Tibial artery (tissue), 4 donors: ENCODE measurements around the gene RHBDD1.

Source experiments
- DNase-seq, 2 donors: peaks; one replicate each; pipeline ENCODE4 v3.0.0-alpha.2; 2019
- H3K27ac ChIP-seq, 2 donors: fragments of 200-600 bp; sonication (generic) in 1 of 2; 1 replicate in 1 of 2; 2 replicates in 1 of 2; pipeline ENCODE4 v1.5.1; 2018 to 2019; ENCODE audit warnings: mild to moderate bottlenecking in 1 of 2
- H3K27me3 ChIP-seq, 2 donors: fragments of 200-600 bp; sonication (generic) in 1 of 2; one replicate each; pipeline versions ENCODE4 v1.5.1 to v1.6.0; 2016 to 2019
- H3K36me3 ChIP-seq, 3 donors: fragments of 200-600 bp; sonication (generic) in 2 of 3; one replicate each; pipeline ENCODE4 v1.5.1; 2016 to 2019; ENCODE audit warnings: mild to moderate bottlenecking in 2 of 3
- H3K4me1 ChIP-seq, 4 donors: fragments of 200-600 bp; sonication (generic) in 2 of 4; 1 replicate in 3 of 4; 2 replicates in 1 of 4; pipeline ENCODE4 v1.5.1; 2016 to 2019
- H3K4me3 ChIP-seq, 2 donors: fragments of 200-600 bp; sonication (generic) in 1 of 2; 1 replicate in 1 of 2; 2 replicates in 1 of 2; pipeline ENCODE4 v1.5.1; 2018 to 2019; ENCODE audit warnings: mild to moderate bottlenecking in 2 of 2
- H3K9me3 ChIP-seq, 3 donors: fragments of 200-600 bp; sonication (generic) in 1 of 3; one replicate each; pipeline ENCODE4 v1.5.1; 2016 to 2019
- CTCF ChIP-seq, 2 experiments: fragments of 200-600 bp in 1 of 2; fragments of 450-650 bp in 1 of 2; IDR thresholded peaks; one replicate each; pipeline ENCODE4 v1.5.1; 2017 to 2019; ENCODE audit warnings: antibody characterized with exemption in 2 of 2, mild to moderate bottlenecking in 1 of 2, moderate library complexity in 1 of 2
- intact Hi-C: fragments of 100-400 bp; cut with DNase I; formaldehyde crosslinking; loops from one replicate; pipeline ENCODE4 v1.15.0; 2023; ENCODE audit warnings: low total_unique reads

RHBDD1 gene

DNA sequence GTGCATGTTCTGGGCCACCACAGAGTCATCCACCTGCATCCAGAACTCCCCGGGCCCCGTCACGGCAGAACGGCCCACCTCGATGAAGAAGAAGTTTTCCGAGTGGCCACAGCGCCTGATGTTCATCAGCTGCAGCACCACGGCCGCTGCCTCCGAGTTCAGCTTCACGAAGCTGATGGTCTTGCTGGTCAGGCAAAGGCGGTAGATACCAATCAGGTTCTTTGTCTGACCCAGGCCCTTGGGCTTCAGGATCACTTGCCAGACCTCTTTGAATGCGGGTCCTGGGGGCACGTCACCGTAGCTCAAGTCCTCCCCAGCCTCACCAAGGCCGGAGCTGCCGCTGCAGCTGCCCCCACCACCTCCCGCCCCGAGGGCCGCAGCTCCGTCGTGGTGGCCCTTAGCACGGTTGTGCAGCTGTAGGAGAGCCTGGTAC lies 37.8 kb upstream of the RHBDD1 start:
- Histone ChIP-seq H3K27ac (peak overlapping the region; percentile 88 to 97), H3K9me3 (no peaks in the 10 kb centered on the region), H3K4me3 (peak overlapping the region; percentile 85 to 92), H3K4me1 (peaks cover 0 to 71% (median 48%) of the 10 kb centered on the region in 4 donors), H3K36me3 (peaks cover 0 to 28% (median 19%) of the 10 kb centered on the region in 3 donors), H3K27me3 (no peaks in the 10 kb centered on the region)
- TF ChIP-seq CTCF (IDR thresholded peaks at IDR 0.05): no peak
- no peak for DNase-seq
- intact Hi-C loops: loop anchor here (10.0 kb wide), 1 partner anchor 323 kb away; no protein-coding TSS in a partner anchor

- H3K27me3 ChIP-seq: no peaks in the 10 kb centered on the region
- intact Hi-C loops: loop anchor here (10.0 kb wide), 1 partner anchor 324 kb away; no protein-coding TSS in a partner anchor
- no peaks in the 10 kb centered on the region for H3K9me3 ChIP-seq
- TF ChIP-seq CTCF (IDR thresholded peaks at IDR 0.05): no peak
- peaks cover 0 to 65% (median 48%) of the 10 kb centered on the region in 4 donors for H3K4me1 ChIP-seq
- peak overlapping the region; percentile 88 to 97 for H3K27ac ChIP-seq
- H3K36me3 ChIP-seq: peaks cover 0 to 28% (median 19%) of the 10 kb centered on the region in 3 donors
- H3K4me3 ChIP-seq: peak overlapping the region; percentile 85 to 92
- DNase-seq: peak; percentile 40 to 72
These were observed 37.2 kb upstream of the RHBDD1 start for GRCh38 chr2:226798422-226799210.

GRCh38 chr2:226799211-226799975 lies 36.5 kb upstream of the RHBDD1 start, which contains the start of gene IRS1:
IRS1 (minus strand) TSS chr2:226799820; CDS start chr2:226798738, 1,082 bp downstream.
- Histone ChIP-seq H3K9me3 (no peaks in the 10 kb centered on the region), H3K4me1 (peaks cover 0 to 60% (median 45%) of the 10 kb centered on the region in 4 donors), H3K36me3 (peaks cover 0 to 28% (median 19%) of the 10 kb centered on the region in 3 donors), H3K27ac (peak within 1 kb of the TSS; percentile 88 to 97), H3K4me3 (peak within 1 kb of the TSS; percentile 85 to 92), H3K27me3 (no peaks in the 10 kb centered on the region)
- DNase-seq: peak; percentile 71 to 89
- intact Hi-C loops: loop anchor here (10.0 kb wide), 1 partner anchor 325 kb away; no protein-coding TSS in a partner anchor
- TF ChIP-seq CTCF (IDR thresholded peaks at IDR 0.05): peak in 1 of 2 experiments; percentile 29

DNA sequence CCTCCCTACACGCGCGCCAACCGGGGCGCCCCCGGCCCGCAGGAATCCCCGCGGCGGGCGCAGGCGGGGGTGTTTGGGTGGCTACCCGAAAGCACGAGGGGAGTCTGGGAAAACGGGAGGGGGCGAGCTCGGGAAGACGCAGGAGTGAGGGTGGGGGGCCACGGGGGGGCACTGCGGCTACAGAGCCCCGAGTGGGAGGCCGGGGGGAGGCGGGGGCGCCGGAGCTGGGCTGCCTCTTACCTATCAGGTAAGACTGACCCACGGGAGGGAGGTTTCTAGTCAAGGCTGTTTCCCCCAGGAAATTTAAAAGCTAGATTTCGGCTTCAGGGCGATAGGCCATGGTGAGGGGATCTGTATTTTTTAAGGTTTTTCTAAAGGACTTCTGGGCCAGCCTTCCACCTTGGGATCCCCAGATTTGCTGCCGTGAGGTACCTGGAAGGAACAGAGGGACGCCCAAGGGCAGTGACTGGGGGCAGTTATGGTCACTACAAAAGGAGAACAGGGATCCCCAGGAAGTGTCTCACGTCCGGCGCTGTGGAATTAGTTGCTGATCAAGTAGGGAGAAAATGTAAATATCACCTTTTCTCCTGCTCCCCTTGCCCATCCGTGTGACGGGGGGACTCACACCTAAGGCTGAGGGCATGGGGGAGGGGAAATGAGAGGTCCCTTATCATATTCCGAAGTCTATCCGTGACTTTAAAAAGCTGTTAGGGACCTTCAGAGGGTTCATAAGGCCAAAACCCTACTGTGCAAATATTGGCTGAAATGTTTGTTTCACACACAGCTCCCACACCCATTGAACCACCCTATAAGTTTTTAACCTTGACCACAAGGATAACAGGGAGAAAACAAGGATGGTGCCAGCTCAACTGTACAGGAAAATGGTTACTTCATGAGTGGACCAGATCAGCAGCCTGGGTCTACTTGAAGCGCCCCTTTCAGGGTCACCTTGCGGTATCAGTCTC lies 35.6 kb upstream of the RHBDD1 start:
- peak in 1 of 2 experiments; percentile 60 for TF ChIP-seq CTCF (IDR thresholded peaks at IDR 0.05)
- Histone ChIP-seq H3K4me3 (peak overlapping the region; percentile 85 to 92), H3K27me3 (no peaks in the 10 kb centered on the region), H3K4me1 (peaks cover 0 to 56% (median 40%) of the 10 kb centered on the region in 4 donors), H3K27ac (peak overlapping the region; percentile 88 to 97), H3K9me3 (no peaks in the 10 kb centered on the region), H3K36me3 (peaks cover 0 to 27% (median 19%) of the 10 kb centered on the region in 3 donors)
- DNase-seq: peak; percentile 24 to 67
- intact Hi-C loops: loop anchor here (5.0 to 10.0 kb wide), 2 partner anchors 325 to 908 kb away; no protein-coding TSS in a partner anchor
